Glutamatergic neuron (in vitro differentiated cells): Measurements from ENCODE around the gene SLC25A47. TPM values are rescaled to one million over a fixed set of nuclear protein-coding genes. Genes with fewer than 3 reads are reported as not detected.

Experiments
- DNase-seq: peaks from one replicate; pipeline ENCODE4 v3.0.0; 2022
- H3K27ac Mint-ChIP-seq: one replicate; pipeline ENCODE4 v1.8.0; 2020; ENCODE audit warnings: mild to moderate bottlenecking, mixed read lengths, inconsistent platforms; ENCODE audit not compliant: unreplicated experiment
- H3K27me3 Mint-ChIP-seq: one replicate; pipeline ENCODE4 v1.8.0; 2020; ENCODE audit warnings: mild to moderate bottlenecking, moderate library complexity, mixed read lengths, inconsistent platforms; ENCODE audit not compliant: unreplicated experiment
- H3K36me3 Mint-ChIP-seq: one replicate; pipeline ENCODE4 v1.8.0; 2020; ENCODE audit warnings: mild to moderate bottlenecking, mixed read lengths, inconsistent platforms; ENCODE audit not compliant: unreplicated experiment
- H3K4me1 Mint-ChIP-seq: one replicate; pipeline ENCODE4 v1.8.0; 2020; ENCODE audit warnings: mild to moderate bottlenecking, low read depth, mixed read lengths, inconsistent platforms; ENCODE audit not compliant: unreplicated experiment
- H3K4me3 Mint-ChIP-seq: one replicate; pipeline ENCODE4 v1.8.0; 2020; ENCODE audit warnings: mild to moderate bottlenecking, mixed read lengths, inconsistent platforms; ENCODE audit not compliant: unreplicated experiment
- H3K9me3 Mint-ChIP-seq: one replicate; pipeline ENCODE4 v1.8.0; 2020; ENCODE audit warnings: mild to moderate bottlenecking, moderate library complexity, mixed read lengths, inconsistent platforms; ENCODE audit not compliant: unreplicated experiment
- CTCF ChIP-seq: fragments of 200-600 bp; sonication (generic); IDR thresholded peaks from one replicate; pipeline ENCODE4 v1.5.0; 2021; ENCODE audit not compliant: partially characterized antibody, unreplicated experiment
- total RNA-seq: library from RNA; stranded (reverse); fragmentation: NEBNext Ultra II Directional; extraction: Animal tissue kit (Norgen Biotek cat#: 25700); gene quantifications from one replicate; pipeline ENCODE4 v1.2.1, GENCODE V29; 2021; ENCODE audit not compliant: unreplicated experiment

The SLC25A47 gene
- total RNA-seq, 1 donor from 2014 or later = not detected

GRCh38 chr14:100346306-100347091 lies 23.4 kb downstream of the SLC25A47 start:
- TF ChIP-seq CTCF = no peak
- H3K36me3 Mint-ChIP-seq = peaks cover 9% of the 10 kb centered on the region
- no peak for DNase-seq
- H3K27me3 Mint-ChIP-seq = peaks cover 2% of the 10 kb centered on the region
- peaks cover 6% of the 10 kb centered on the region for H3K9me3 Mint-ChIP-seq
- H3K27ac Mint-ChIP-seq = peak overlapping the region; percentile 35
- H3K4me1 Mint-ChIP-seq = peaks cover 28% of the 10 kb centered on the region
- H3K4me3 Mint-ChIP-seq = no peak overlapping the region

- Mint-ChIP-seq H3K36me3 (peaks cover 9% of the 10 kb centered on the region), H3K4me1 (peaks cover 28% of the 10 kb centered on the region), H3K4me3 (peak overlapping the region; percentile 30), H3K9me3 (peaks cover 6% of the 10 kb centered on the region), H3K27ac (peak overlapping the region; percentile 66), H3K27me3 (peaks cover 2% of the 10 kb centered on the region)
- no peak for DNase-seq
- TF ChIP-seq CTCF = no peak
These were observed 25.2 kb downstream of the SLC25A47 start for GRCh38 chr14:100348253-100348729.

- peaks cover 9% of the 10 kb centered on the region for H3K36me3 Mint-ChIP-seq
- H3K9me3 Mint-ChIP-seq = peaks cover 4% of the 10 kb centered on the region
- peaks cover 28% of the 10 kb centered on the region for H3K4me1 Mint-ChIP-seq
- no peak overlapping the region for H3K4me3 Mint-ChIP-seq
- H3K27ac Mint-ChIP-seq = peak overlapping the region; percentile 72
- no peak for TF ChIP-seq CTCF
- peaks cover 3% of the 10 kb centered on the region for H3K27me3 Mint-ChIP-seq
- no peak for DNase-seq
These were observed 25.9 kb downstream of the SLC25A47 start for GRCh38 chr14:100348784-100349685.

- Mint-ChIP-seq H3K4me1 (peaks cover 28% of the 10 kb centered on the region), H3K36me3 (peaks cover 9% of the 10 kb centered on the region), H3K9me3 (peaks cover 4% of the 10 kb centered on the region), H3K27ac (no peak overlapping the region), H3K27me3 (peaks cover 3% of the 10 kb centered on the region), H3K4me3 (no peak overlapping the region)
- TF ChIP-seq CTCF = no peak
- DNase-seq = no peak
These were observed 27.3 kb downstream of the SLC25A47 start for GRCh38 chr14:100350276-100350926.
